Hypothalamus (tissue), 51 donors: Measurements from ENCODE around the gene HMMR.
"Not testable (repeated sequence)": the region's sequence is repeated elsewhere in the genome, so short reads cannot be mapped to it uniquely, and the experiment has no call there.

Source experiments
- DNase-seq, 51 donors: peaks; one replicate each; lab custom pipeline; 2025; lab: John Stamatoyannopoulos, UW

HMMR gene

GRCh38 chr5:163460562-163461171, at the start of gene HMMR:
HMMR (plus strand) TSS chr5:163460632; CDS start chr5:163460693, 61 bp downstream.
- DNase-seq = peak in 1 of 51 donors; percentile 51

- DNase-seq = not testable (repeated sequence)
Measured at GRCh38 chr5:163415673-163416072, 44.8 kb upstream of the HMMR start.

GRCh38 chr5:163424836-163425235, 35.6 kb upstream of the HMMR start:
- DNase-seq = no peak

- DNase-seq = not testable (repeated sequence)
Measured at GRCh38 chr5:163426128-163426527, 34.3 kb upstream of the HMMR start.

- DNase-seq = no peak
Measured at GRCh38 chr5:163432544-163432943, 27.9 kb upstream of the HMMR start.

- DNase-seq = no peak
Measured at GRCh38 chr5:163433271-163433670, 27.2 kb upstream of the HMMR start.

GRCh38 chr5:163434401-163434866, 26.0 kb upstream of the HMMR start:
- DNase-seq = no peak

- no peak for DNase-seq
Measured at GRCh38 chr5:163436515-163436914, 23.9 kb upstream of the HMMR start.

- DNase-seq = no peak
Measured at GRCh38 chr5:163437011-163437308, 23.5 kb upstream of the HMMR start.

- DNase-seq = peak; percentile 24 to 97 (median 91)
Measured at GRCh38 chr5:163437309-163438182, 22.9 kb upstream of the HMMR start, which contains the start of gene CCNG1. CCNG1 (plus strand) TSS chr5:163437595; CDS start chr5:163439257, 1,662 bp downstream.

GRCh38 chr5:163439092-163439425, 21.4 kb upstream of the HMMR start:
- no peak for DNase-seq

GRCh38 chr5:163440954-163441353, 19.5 kb upstream of the HMMR start:
- DNase-seq = no peak

- DNase-seq = no peak
Measured at GRCh38 chr5:163444526-163444925, 15.9 kb upstream of the HMMR start.

- DNase-seq = no peak
Measured at GRCh38 chr5:163445345-163445744, 15.1 kb upstream of the HMMR start.

GRCh38 chr5:163447191-163447590, 13.2 kb upstream of the HMMR start:
- no peak for DNase-seq

- no peak for DNase-seq
Measured at GRCh38 chr5:163447875-163448274, 12.6 kb upstream of the HMMR start.

GRCh38 chr5:163448491-163448890, 11.9 kb upstream of the HMMR start:
- DNase-seq = no peak

- DNase-seq = no peak
Measured at GRCh38 chr5:163451489-163451888, 8.9 kb upstream of the HMMR start.

- DNase-seq = no peak
Measured at GRCh38 chr5:163453705-163454104, 6.7 kb upstream of the HMMR start.

- not testable (repeated sequence) for DNase-seq
Measured at GRCh38 chr5:163455406-163455805, 5.0 kb upstream of the HMMR start.

- DNase-seq = no peak
Measured at GRCh38 chr5:163456029-163456589, 4.3 kb upstream of the HMMR start.

GRCh38 chr5:163456840-163457239, 3.6 kb upstream of the HMMR start:
- no peak for DNase-seq
